ENCODE data around the gene IER5.
"Not testable (repeated sequence)": the region's sequence is repeated elsewhere in the genome, so short reads cannot be mapped to it uniquely, and the experiment has no call there.

The IER5 gene

GRCh38 chr1:181115971-181116370 lies 27.5 kb downstream of the IER5 start:
- not testable (repeated sequence) for DNase-seq (ENCODE audit: low read depth)

- no peak for DNase-seq (ENCODE audit: low read depth)
These were observed 28.4 kb downstream of the IER5 start for GRCh38 chr1:181116819-181117390.

- no peak for DNase-seq (ENCODE audit: low read depth)
These were observed 29.3 kb downstream of the IER5 start for GRCh38 chr1:181117648-181118449.

GRCh38 chr1:181119093-181119989 lies 30.8 kb downstream of the IER5 start:
- no peak for DNase-seq (ENCODE audit: low read depth)

- DNase-seq (ENCODE audit: low read depth) = no peak
These were observed 32.4 kb downstream of the IER5 start for GRCh38 chr1:181120924-181121323.

- no peak for DNase-seq (ENCODE audit: low read depth)
These were observed 33.0 kb downstream of the IER5 start for GRCh38 chr1:181121498-181121897.

- DNase-seq (ENCODE audit: low read depth) = no peak
These were observed 33.7 kb downstream of the IER5 start for GRCh38 chr1:181122222-181122621.

- DNase-seq (ENCODE audit: low read depth) = no peak
These were observed 34.7 kb downstream of the IER5 start for GRCh38 chr1:181123173-181123572.

GRCh38 chr1:181124291-181124751 lies 35.8 kb downstream of the IER5 start:
- no peak for DNase-seq (ENCODE audit: low read depth)

- no peak for DNase-seq (ENCODE audit: low read depth)
These were observed 37.8 kb downstream of the IER5 start for GRCh38 chr1:181126289-181126688.

GRCh38 chr1:181126871-181127587 lies 38.5 kb downstream of the IER5 start:
- no peak for DNase-seq (ENCODE audit: low read depth)

- DNase-seq (ENCODE audit: low read depth) = no peak
These were observed 39.5 kb downstream of the IER5 start for GRCh38 chr1:181127898-181128453.

GRCh38 chr1:181128592-181129497 lies 40.3 kb downstream of the IER5 start:
- no peak for DNase-seq (ENCODE audit: low read depth)

- DNase-seq (ENCODE audit: low read depth) = no peak
These were observed 41.5 kb downstream of the IER5 start for GRCh38 chr1:181129771-181130606.

- DNase-seq (ENCODE audit: low read depth) = no peak
These were observed 42.9 kb downstream of the IER5 start for GRCh38 chr1:181131255-181131941.

GRCh38 chr1:181133441-181133951 lies 45.0 kb downstream of the IER5 start:
- DNase-seq (ENCODE audit: low read depth) = no peak

GRCh38 chr1:181133969-181134418 lies 45.5 kb downstream of the IER5 start:
- DNase-seq (ENCODE audit: low read depth) = no peak

GRCh38 chr1:181134543-181135436 lies 46.3 kb downstream of the IER5 start:
- DNase-seq (ENCODE audit: low read depth) = no peak

Measured in activated T-helper 9 cell treated with anti-CD3 and anti-CD28 coated beads, Interleukin-2, amount 50 U/mL, for 16 hours (primary cell).